Measurements from ENCODE around the gene SUSD1.

SUSD1 gene

GRCh38 chr9:112012026-112012902 lies 162.8 kb downstream of the SUSD1 start:
- DNase-seq (ENCODE audit: extremely low read depth, low read depth): peak; percentile 90
- no peak overlapping the region for H3K4me3 ChIP-seq (replicated peaks; ENCODE audit: low read depth, low read length)
- no peak for TF ChIP-seq CTCF (IDR thresholded peaks at IDR 0.05; ENCODE audit: low read depth, low read length, missing control alignments)

GRCh38 chr9:112011051-112011620 lies 164.0 kb downstream of the SUSD1 start:
- no peak for DNase-seq (ENCODE audit: extremely low read depth, low read depth)
- H3K4me3 ChIP-seq (replicated peaks; ENCODE audit: low read depth, low read length): no peak overlapping the region
- TF ChIP-seq CTCF (IDR thresholded peaks at IDR 0.05; ENCODE audit: low read depth, low read length, missing control alignments): no peak

GRCh38 chr9:112010537-112010936 lies 164.6 kb downstream of the SUSD1 start:
- no peak for DNase-seq (ENCODE audit: extremely low read depth, low read depth)
- TF ChIP-seq CTCF (IDR thresholded peaks at IDR 0.05; ENCODE audit: low read depth, low read length, missing control alignments): no peak
- H3K4me3 ChIP-seq (replicated peaks; ENCODE audit: low read depth, low read length): no peak overlapping the region

GRCh38 chr9:112009656-112010055 lies 165.4 kb downstream of the SUSD1 start:
- H3K4me3 ChIP-seq (replicated peaks; ENCODE audit: low read depth, low read length): no peak overlapping the region
- DNase-seq (ENCODE audit: extremely low read depth, low read depth): no peak
- TF ChIP-seq CTCF (IDR thresholded peaks at IDR 0.05; ENCODE audit: low read depth, low read length, missing control alignments): no peak

- no peak for DNase-seq (ENCODE audit: extremely low read depth, low read depth)
These were observed 167.4 kb downstream of the SUSD1 start for GRCh38 chr9:112007575-112008240.

More at GRCh38 chr9:112007575-112008240, 167.4 kb downstream of the SUSD1 start:
- no peak overlapping the region for H3K4me3 ChIP-seq (replicated peaks; ENCODE audit: low read depth, low read length)
- no peak for TF ChIP-seq CTCF (IDR thresholded peaks at IDR 0.05; ENCODE audit: low read depth, low read length, missing control alignments)
